ENCODE data around the gene PFN3. TPM values are rescaled to one million over a fixed set of nuclear protein-coding genes. Genes with fewer than 3 reads are reported as not detected.
A peak's percentile ranks its signal among the peaks of the same experiment; 100 is the strongest.

The PFN3 gene
- total and polyA plus RNA-seq, 2 experiments from 2014 or later: 1.9 to 2.0 TPM

- Histone ChIP-seq H3K36me3 (ENCODE audit: insufficient read depth) (no peaks in the 10 kb centered on the region), H3K4me3 (peak overlapping the region; percentile 30; the same call in 1 of the 2 replicates), H4K20me1 (replicated peaks; ENCODE audit: insufficient read depth) (no peaks in the 10 kb centered on the region; the same call in 1 of the 2 replicates), H2AFZ (no peak overlapping the region), H3K79me2 (replicated peaks; ENCODE audit: insufficient read depth) (no peaks in the 10 kb centered on the region), H3K4me2 (peak overlapping the region; percentile 76), H3K4me1 (ENCODE audit: insufficient read depth) (peaks cover 48% of the 10 kb centered on the region), H3F3A (replicated peaks; ENCODE audit: low read depth) (0 out of 2 replicates have a peak, but pooled peaks cover 18% of the 10 kb centered on the region), H3K9me2 (ENCODE audit: insufficient read depth) (no peaks in the 10 kb centered on the region), H3K27ac (ENCODE audit: low read depth) (0 out of 2 replicates have a peak overlapping the region, but pooled peaks have one; percentile 47), H3K27me3 (ENCODE audit: insufficient read depth) (peaks cover 15% of the 10 kb centered on the region)
- DNase-seq (ENCODE audit: low spot score) (no peak), ATAC-seq (no peak)
- H3K4me3 Mint-ChIP-seq: peak overlapping the region; percentile 43; the same call in 2 of the 3 replicates
- H3K27ac Mint-ChIP-seq: no peak overlapping the region
- H3K27me3 Mint-ChIP-seq (ENCODE audit: insufficient read depth, low read depth, poor library complexity): peaks cover 33% of the 10 kb centered on the region
- H3K36me3 Mint-ChIP-seq (ENCODE audit: low read depth): peaks cover 11% of the 10 kb centered on the region
- no peak for TF ChIP-seq ZNF462 (CRISPR knock-in tag; IDR thresholded peaks at IDR 0.05)
- no peak for TF ChIP-seq NANOG (IDR thresholded peaks at IDR 0.05; ENCODE audit: borderline replicate concordance)
- no peak for TF ChIP-seq CREB1 (CRISPR knock-in tag; IDR thresholded peaks at IDR 0.05; ENCODE audit: low read depth)
- no peak for TF ChIP-seq ZNF331 (CRISPR knock-in tag; IDR thresholded peaks at IDR 0.05; ENCODE audit: low read depth)
- TF ChIP-seq EZH2phosphoT487 (IDR thresholded peaks at IDR 0.05; ENCODE audit: unreplicated experiment): no peak
- TF ChIP-seq CTCF (conservative IDR thresholded peaks at IDR 0.05; ENCODE audit: low read depth in 2 of 2): no peak
- TF ChIP-seq POLR2AphosphoS5 (IDR thresholded peaks at IDR 0.05; ENCODE audit: low read depth): no peak
- TF ChIP-seq STAT1 (IDR thresholded peaks at IDR 0.05; ENCODE audit: unreplicated experiment): no peak
- TF ChIP-seq EZH2 (IDR thresholded peaks at IDR 0.05; ENCODE audit: low read depth, unreplicated experiment): no peak
- TF ChIP-seq ETS1 (IDR thresholded peaks at IDR 0.05): no peak
- TF ChIP-seq ZNF114 (CRISPR knock-in tag; IDR thresholded peaks at IDR 0.05): no peak
- TF ChIP-seq REST (IDR thresholded peaks at IDR 0.05; ENCODE audit: unreplicated experiment): no peak
- no peaks in the 10 kb centered on the region; the same call in 2 of the 3 replicates for H3K9me3 Mint-ChIP-seq
- peaks cover 55% of the 10 kb centered on the region for H3K4me1 Mint-ChIP-seq
Observed at GRCh38 chr5:177369645-177370440, 30.6 kb downstream of the PFN3 start.

Measured in GM23338 (cell line).